GM18517 (cell line): ENCODE measurements around the gene ZNF860.
"Not testable (repeated sequence)": the region's sequence is repeated elsewhere in the genome, so short reads cannot be mapped to it uniquely, and the experiment has no call there.

Experiments
- ATAC-seq: cut with Tn5 transposase; IDR thresholded peaks from one replicate; pipeline ENCODE4 v1.9.1; 2021; ENCODE audit warnings: mild to moderate bottlenecking, moderate library complexity; ENCODE audit not compliant: unreplicated experiment

Gene ZNF860

DNA sequence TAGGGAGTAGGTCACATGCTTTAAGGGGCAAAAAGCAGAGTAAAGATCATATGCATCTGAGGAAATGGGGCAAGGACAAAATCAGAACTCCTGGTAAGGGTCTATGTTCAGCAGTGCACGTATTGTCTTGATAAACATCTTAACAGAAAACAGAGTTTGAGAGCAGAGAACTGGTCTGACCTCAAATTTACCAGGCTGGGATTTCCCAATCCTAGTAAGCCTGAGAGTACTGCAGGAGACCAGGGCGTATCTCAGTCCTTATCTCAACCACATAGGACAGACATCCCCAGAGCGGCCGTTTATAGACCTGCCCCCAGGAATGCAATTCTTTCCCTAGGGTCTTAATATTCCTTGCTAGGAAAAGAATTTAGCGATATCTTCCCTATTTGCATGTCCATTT is 13.5 kb downstream of the ZNF860 start:
- ATAC-seq, result not testable (repeated sequence)

DNA sequence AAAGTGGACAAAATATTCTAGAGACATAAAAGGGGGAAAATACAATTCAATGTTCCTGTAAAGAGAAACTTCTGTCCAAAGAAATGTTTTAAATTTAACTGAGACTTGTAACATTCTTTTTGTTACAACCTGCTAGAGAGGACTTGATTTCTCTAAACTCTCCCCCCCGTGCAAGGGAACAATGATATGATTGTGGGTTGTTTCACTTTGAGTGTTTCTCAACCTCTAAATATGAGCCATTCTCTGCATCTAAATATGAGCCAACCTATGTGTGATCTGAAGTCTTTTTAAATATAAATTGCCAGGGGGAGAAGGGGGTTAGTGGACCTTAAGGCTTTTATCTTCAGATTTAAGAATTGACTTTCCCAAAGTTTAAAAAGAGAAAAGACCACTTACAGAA is 14.6 kb downstream of the ZNF860 start:
- no peak for ATAC-seq

DNA sequence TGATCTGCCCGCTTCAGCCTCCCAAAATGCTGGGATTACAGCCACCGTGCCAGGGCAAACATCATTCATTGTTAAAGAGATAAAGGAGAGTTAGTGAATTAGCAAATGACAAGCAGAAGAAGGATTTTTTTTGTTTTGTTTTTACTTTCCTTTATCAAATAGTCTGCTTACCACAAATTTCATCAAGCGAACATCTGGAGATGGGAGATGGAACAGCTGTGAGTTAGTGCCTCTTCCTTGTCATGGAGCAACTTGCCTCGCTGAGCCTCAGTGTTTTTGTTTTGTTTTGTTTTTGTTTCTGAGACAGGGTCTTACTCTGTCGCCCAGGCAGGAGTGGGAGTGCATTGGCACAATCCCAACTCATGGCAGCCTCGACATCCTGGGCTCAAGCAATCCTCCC is 15.9 kb downstream of the ZNF860 start:
- no peak for ATAC-seq

DNA sequence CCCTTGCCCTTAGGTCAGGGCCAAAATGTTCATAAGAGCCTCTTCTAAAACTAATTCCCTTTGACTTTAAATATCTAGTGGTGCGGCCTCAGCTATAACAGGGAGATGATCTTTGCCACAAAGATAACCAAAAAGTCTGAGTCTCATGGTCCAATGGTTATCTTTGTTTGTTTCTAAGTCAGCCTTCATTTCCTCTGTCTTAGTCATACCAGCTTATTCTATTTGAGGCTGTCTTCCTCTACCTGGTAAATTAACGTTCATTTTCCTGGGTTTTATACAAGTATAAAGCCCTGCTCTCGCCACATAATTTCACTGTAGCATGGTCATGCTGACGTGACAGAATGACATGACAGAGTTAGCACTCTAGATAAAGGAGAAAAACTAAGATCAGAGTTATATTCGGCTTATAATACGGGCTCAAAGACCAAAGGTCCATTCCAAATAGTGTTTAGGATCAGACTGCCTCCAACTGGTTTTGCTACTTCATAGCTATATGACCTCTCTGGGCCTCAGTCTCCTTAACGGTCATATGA is 18.4 kb downstream of the ZNF860 start:
- no peak for ATAC-seq

DNA sequence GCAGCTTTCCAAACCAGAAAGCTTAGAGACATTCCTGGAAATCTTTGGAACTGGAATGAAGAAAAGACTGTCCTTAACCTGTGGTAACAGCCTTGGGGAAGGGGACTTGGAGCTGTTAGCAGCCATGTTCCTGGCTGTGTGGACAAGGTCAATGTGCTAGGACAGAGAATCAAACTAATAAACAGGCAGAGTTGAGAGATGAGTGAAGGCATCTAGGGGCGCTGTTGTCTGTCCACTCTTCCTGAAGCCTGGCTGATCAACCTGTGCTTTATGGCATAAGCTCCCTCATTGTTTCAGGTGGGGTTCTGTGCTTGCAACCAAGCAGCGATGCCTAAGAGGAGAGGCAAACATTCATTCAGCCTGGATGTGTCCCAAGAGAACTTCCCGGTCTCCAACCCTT is 19.3 kb downstream of the ZNF860 start:
- no peak for ATAC-seq

DNA sequence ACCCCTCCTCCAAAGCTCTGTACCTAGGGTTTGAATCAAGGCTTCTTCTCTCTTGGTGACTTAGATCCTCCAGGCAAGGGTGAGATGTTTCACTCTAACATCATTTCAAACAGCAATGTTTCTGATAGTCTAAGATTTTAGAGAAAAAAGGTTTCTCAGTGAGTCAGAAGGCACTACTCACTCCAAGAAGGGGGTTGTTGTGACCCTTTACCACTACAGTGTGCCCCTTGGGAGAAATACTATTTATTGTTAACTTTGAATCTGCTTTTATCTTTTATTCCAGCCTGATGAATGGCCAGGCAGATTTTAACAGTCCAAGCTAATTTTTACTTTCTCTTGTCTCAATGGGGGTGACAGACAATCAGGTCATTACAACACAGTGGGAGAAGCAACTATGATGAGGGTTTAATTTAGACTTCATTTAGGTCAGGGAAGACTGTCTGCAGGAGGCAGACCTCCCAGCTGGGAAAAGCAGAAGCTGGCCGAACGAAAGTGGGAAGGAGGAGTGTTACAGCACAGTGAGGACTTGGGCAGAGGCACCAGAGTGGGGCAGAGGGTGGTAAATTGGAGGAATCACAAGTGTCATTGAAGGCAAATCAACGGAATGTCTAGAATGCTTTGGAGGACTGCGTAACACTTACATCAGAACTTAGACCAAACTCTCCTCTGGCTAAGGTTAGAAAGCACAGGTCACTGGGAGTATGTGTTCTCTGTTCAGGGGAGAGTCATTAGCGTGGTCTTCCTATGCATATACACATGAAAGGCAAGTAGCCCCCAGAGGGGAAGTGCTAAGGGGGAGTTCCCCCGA is 21.2 kb downstream of the ZNF860 start:
- ATAC-seq, result no peak

DNA sequence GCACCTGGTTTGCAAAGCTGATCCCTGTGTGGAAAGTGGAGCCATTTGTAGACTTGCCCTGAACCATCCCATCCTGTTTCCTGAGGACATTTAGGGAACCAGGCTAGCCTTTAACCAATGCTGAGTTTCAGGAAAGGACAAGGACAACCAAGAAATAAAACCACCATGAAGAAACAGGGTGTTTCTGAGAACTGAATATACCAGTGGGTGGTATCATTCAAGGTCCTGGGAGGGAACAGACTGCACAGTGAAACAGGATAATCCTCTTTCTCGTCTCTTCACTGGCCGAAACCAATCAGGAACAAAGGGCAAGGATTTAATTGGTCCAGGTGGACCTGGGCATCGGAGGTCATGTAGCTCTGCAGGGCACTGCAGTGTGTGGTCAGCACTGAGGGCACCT is 21.8 kb downstream of the ZNF860 start:
- ATAC-seq, result no peak

DNA sequence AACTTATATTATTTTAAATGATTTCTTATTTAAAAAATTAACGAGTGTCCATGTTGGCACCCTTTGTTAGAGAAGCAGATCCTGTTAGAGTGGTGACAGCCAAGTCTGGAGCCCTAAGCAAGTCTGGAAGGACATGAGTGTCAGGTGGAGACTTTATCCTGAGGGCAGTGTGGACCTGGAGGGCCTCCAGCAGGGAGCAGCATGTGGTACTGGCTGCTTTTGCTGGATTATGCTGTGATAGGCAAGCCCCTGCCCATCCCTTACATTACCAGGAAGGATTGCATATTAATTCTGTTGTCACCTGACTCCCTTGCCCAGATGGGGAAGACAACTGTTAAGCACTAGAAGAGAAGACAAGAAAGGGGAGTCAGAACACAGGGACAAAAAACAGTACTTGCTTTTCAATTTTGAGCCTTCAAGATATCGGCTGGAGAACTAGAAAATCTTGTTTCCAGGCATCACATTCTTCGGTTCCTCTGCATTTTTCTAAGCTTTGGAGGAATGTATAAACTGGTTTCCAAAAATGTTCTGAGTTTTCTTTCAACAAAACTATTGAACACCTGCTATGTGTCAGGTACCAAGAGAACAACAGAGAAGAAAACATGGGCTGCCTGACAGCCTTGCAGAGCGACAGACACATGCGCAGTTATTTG is 22.7 kb downstream of the ZNF860 start:
- ATAC-seq, result no peak

DNA sequence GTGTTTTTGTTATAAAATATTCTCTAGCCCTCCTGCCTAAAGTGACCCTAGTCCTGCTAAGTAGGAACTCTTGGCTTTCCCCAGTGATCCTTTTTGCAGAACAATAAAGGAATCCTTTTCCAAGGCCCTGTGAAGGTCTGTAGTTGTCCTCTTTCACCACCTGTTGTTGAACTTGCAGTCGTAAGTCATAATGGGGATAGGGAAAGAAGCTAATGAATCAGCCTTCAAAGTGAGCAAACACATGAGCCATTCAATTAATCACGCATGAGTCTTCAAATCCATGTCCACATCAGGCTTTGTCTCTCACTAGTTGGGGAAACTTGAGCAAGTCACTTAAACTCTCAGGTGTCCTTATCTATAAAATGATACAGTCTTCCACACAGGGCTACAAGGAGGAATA is 27.6 kb downstream of the ZNF860 start:
- no peak for ATAC-seq

DNA sequence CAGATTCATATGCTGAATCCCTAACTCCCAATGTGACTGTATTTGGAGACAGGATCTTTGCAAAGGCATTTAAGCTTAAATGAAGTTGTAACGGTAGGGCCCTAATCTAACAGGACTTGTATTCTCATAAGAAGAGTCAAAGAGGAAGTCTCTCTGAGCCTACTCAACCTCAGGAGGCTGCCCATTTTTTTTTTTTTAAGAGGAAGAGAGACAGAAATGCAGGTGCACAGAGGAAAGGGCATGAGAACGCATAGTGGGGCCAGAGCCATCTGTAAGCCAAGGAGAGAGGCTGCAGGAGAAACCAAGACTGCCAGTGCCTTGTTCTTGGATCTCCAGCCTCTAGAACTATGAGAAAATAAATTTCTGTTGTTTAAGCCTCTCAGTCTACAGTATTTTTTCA is 28.4 kb downstream of the ZNF860 start:
- ATAC-seq, result no peak

DNA sequence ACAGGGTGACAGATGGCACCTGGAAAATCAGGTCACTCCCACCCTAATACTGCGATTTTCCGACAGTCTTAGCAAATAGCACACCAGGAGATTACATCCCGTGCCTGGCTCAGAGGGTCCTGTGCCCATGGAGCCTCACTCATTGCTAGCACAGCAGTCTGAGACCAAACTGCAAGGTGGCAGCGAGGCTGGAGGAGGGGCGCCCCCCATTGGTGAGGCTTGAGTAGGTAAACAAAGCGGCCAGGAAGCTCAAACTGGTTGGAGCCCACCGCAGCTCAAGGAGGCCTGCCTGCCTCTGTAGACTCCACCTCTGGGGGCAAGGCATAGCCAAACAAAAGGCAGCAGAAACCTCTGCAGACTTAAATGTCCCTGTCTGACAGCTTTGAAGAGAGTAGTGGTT is 29.1 kb downstream of the ZNF860 start:
- ATAC-seq, result not testable (repeated sequence)

DNA sequence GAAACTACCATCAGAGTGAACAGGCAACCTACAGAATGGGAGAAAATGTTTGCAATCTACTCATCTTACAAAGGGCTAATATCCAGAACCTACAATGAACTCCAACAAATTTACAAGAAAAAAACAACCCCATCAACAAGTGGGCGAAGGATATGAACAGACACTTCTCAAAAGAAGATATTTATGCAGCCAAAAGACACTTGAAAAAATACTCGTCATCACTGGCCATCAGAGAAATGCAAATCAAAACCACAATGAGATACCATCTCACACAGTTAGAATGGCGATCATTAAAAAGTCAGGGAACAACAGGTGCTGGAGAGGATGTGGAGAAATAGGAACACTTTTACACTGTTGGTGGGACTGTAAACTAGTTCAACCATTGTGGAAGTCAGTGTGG is 34.1 kb downstream of the ZNF860 start:
- not testable (repeated sequence) for ATAC-seq

DNA sequence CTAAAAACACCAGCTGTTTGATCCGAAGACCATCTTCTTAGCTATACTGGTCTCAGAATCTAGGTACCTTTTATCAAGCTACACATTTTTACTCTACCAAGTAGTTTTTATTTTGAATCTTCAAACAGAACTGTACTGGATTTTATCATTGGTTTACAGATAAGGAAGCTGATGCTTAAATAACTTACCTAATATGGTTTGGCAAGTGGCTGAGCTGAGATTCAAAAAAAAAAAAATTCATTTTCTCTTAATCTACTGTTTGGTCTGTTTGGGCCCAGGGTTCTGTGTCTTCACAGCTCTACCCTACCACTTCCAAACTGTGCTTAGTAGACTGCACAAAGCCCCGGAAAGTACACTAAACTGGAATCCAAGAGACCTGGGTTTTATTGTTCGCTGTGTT is 35.7 kb downstream of the ZNF860 start:
- no peak for ATAC-seq

DNA sequence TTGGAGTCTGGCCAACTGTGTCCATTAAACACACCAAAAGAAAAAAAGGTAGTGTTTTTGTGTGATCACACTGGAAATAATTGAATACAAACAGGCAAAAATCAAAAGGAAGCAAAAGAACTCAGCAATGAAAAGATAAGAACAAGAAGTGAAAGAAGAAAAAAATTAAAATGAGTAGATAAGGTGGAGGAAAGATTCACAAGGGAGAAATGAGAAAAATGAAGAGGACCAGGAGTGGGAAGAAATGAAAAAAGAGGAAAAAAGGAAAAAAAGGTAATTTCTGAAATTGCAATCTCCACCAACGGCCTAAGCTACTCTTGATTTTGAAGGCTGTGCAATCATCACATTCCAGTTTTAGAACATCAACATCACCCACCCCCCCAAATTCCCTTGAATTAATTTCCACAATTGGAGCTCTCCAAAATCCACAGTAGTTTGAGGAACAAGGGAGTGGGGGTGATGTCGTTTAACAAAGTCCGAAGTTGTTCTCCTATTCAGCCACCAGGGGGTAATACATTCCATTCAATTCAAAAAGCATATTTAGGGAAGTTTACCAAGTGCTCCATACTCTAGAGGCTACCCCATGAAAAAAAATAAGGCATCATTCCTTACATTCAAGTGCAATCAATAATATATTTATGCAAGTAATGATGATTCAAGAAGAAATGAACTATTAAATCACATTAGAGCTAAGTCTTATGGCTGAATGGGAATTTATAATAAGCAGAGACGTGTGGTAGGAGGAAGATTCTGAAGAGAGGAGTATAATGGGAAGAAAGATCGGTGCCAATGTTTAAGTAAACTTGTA is 37.4 kb downstream of the ZNF860 start:
- ATAC-seq, result no peak

DNA sequence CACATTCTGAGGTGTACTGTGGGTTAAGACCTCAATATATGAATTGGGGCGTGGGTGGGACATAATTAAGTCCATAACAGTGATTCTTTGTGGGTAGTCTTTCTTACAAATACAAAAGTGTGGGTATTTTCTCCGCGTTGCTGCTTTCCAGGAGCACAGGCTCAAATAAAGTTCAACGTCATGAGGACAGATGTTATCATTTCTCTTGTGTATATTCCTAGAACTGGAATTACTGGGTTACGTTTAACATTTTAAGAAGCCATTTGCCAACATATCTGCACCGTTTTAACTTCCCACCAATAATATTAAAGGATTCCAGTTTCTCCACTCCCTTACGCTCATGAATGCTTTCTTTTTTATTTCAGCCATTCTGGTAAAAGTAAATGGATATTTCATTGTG is 39.6 kb downstream of the ZNF860 start:
- ATAC-seq, result no peak

DNA sequence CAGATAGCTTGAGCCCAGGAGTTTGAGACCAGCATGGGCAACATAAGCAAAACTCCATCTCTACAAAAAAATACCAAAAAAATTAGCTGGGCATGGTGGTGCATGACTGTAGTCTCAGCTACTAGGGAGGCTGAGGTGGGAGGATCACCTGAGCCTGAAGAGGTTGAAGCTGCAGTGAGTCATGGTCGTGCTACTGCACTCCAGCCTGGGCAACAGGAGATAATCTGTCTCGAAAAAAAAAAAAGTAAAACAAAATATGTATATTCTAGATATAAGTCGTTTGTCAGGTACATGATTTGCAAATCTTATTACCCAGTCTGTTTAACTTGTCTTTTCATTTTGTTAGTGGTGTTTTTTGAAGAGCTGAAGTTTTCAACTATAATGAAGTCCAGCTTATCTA is 40.2 kb downstream of the ZNF860 start:
- no peak for ATAC-seq

DNA sequence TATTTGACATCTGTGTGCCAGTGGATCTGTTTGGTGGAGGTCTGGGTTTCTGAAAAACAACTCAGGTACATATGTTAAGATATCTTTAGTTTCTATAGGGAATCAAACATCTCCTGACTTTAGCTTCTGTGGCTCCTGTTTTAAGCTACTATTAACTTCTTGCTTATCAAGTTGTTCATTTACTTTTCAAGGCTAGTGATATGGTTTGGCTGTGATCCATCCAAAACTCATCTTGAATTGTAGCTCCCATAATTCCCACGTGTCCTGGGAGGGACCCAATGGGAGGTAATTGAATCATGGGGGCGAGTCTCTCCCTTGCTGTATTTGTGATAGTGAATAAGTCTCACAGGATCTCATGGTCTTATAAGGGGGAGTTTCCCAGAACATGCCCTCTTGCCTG is 41.4 kb downstream of the ZNF860 start:
- no peak for ATAC-seq

DNA sequence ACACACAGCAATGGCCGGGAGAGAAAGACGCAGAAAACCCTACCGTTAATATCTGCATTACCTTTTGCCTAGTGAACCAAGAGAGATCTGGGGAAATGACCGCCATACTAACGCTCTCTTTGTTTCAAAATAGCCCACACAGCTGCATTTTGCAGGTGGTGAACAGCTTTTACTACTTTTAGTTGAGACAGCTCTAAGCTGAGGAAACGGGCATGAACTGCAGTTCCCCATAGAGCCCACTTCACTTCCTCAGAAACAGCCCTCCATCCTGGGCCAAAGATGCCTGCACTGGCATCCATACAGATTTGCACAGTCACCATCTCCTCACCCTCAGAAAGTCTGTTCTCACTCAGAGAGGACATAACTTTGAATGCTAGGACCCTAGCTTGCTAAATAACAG is 45.0 kb downstream of the ZNF860 start:
- no peak for ATAC-seq

DNA sequence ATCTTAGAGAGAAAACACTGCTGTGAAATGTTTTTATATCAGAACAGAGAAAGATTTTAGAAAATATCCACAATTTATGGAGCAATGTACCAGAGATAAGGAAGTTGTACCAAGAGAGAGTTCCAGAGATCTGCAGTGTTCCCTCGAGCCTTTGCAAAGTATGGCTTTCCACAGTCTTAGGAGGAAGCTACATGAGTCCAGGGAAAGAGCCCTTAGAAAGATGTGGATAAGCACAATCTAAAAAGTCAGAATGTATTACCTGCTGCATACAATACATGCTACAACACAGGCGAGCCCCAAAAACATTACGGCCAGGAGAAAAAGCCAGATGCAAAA is 56.4 kb downstream of the ZNF860 start:
- ATAC-seq, result no peak

DNA sequence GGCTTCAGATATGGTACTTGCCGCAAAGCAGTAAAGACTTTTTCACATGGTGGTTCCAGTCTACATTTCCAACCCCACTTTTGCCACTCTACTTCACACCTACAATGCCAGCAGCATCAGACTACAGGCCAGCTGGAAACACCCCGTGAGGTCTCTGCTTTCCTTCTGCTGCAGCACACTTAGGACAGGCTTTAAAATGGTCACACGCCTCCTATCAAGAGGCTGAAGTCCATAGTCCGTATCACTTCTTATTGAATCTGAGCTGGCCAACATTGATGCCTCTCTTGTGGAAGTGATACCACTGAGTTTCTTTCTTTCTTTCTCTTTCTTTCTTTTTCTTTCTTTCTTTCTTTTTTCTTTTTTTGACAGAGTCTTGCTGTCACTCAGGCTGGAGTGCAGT is 59.8 kb downstream of the ZNF860 start:
- no peak for ATAC-seq
